Measurements from ENCODE around the gene HSD17B11.
"Not testable (repeated sequence)": the region's sequence is repeated elsewhere in the genome, so short reads cannot be mapped to it uniquely, and the experiment has no call there.

Gene HSD17B11

DNA sequence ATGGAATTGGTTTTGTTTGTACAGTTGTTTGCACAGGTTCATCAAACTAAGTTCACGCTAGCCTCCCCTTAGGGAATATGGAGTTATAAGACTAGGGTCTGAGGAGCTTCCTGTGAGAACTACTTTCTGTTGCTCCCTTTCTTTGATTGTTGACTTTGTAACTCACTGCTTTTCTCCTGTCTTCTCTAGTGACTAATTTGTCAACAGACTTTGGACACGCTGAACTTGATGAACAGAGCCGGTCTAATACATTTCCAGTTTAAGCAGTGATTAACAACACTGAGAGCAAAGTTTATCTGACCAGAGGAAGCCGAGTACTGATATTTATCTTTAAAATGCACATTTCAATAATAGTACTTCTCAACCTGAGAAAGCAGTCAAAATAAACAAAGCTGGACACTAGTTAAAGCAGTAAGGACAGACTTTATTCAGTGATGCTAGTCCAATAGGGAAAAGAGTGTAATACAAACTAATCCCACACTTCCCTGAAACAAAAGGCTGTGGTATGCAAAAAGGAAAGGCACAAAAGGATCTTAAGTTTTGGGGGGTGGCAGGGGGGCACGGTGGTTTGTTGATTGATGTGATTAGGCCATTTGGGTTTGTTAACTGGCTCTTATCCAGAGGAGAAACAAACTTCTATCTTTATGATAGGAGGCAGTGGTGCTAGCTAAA lies 28.7 kb upstream of the HSD17B11 start:
- H3K23ac ChIP-seq (ENCODE audit: low read depth, low read length, poor library complexity), result no peak overlapping the region
- no peak overlapping the region for H3K4ac ChIP-seq (ENCODE audit: low read length)
- H3K14ac ChIP-seq (ENCODE audit: low read length), result no peak overlapping the region
- no peaks in the 10 kb centered on the region for H3K79me1 ChIP-seq (ENCODE audit: low read depth, low read length)
- H3K36me3 ChIP-seq (replicated peaks in 1 of 2; ENCODE audit: control insufficient read depth in 2 of 2, insufficient read depth in 2 of 2, low read length in 2 of 2), result no peaks in the 10 kb centered on the region
- H2BK5ac ChIP-seq (ENCODE audit: low read length), result no peak overlapping the region
- no peak overlapping the region for H4K8ac ChIP-seq (ENCODE audit: low read depth, low read length)
- H3K27me3 ChIP-seq (ENCODE audit: control insufficient read depth in 3 of 3, insufficient read depth in 3 of 3, low read depth in 1 of 3, low read length in 3 of 3), result no peaks in the 10 kb centered on the region
- no peak overlapping the region for H2AK5ac ChIP-seq (ENCODE audit: low read depth, low read length)
- no CpG with 5 or more reads among the region's 5 CpGs for WGBS, 2 donors (ENCODE audit: extremely low coverage in 2 of 2, insufficient read length in 2 of 2, insufficient replicate concordance in 1 of 2)
- peaks cover 0 to 3% of the 10 kb centered on the region in 2 donors for H3K9me3 ChIP-seq (replicated peaks in 1 of 2; ENCODE audit: control insufficient read depth in 2 of 2, insufficient read depth in 1 of 2, low read depth in 1 of 2, low read length in 2 of 2)
- no peak overlapping the region for H3K18ac ChIP-seq (ENCODE audit: low read length)
- H3K4me3 ChIP-seq (ENCODE audit: low read length in 2 of 2), result no peak overlapping the region
- H3K27ac ChIP-seq (replicated peaks; ENCODE audit: low read length), result no peak overlapping the region
- no peak overlapping the region for H3K9ac ChIP-seq (ENCODE audit: low read depth, low read length, poor library complexity)
- H3K4me1 ChIP-seq (ENCODE audit: control insufficient read depth in 2 of 2, insufficient read depth in 1 of 2, low read depth in 1 of 2, low read length in 2 of 2), result peaks cover 0 to 11% of the 10 kb centered on the region in 2 donors
- H4K91ac ChIP-seq (ENCODE audit: low read depth, low read length, poor library complexity), result no peak overlapping the region
- no peak overlapping the region for H2AFZ ChIP-seq (ENCODE audit: low read length)
- no peak overlapping the region for H2BK15ac ChIP-seq (ENCODE audit: low read length)
- no peak for DNase-seq (ENCODE audit: low spot score)
- H2BK12ac ChIP-seq (ENCODE audit: low read length), result no peak overlapping the region
- no peak overlapping the region for H3K4me2 ChIP-seq (ENCODE audit: insufficient read depth, low read length, poor library complexity, severe bottlenecking)
- no peak overlapping the region for H2BK120ac ChIP-seq (ENCODE audit: low read depth, low read length)

- not testable (repeated sequence) for H3K4me2 ChIP-seq (ENCODE audit: insufficient read depth, low read length, poor library complexity, severe bottlenecking); H3K79me1 ChIP-seq (ENCODE audit: low read depth, low read length); H3K4me3 ChIP-seq (ENCODE audit: low read length in 2 of 2); H2BK12ac ChIP-seq (ENCODE audit: low read length); H3K4me1 ChIP-seq (ENCODE audit: control insufficient read depth in 2 of 2, insufficient read depth in 1 of 2, low read depth in 1 of 2, low read length in 2 of 2); H2BK15ac ChIP-seq (ENCODE audit: low read length); H3K18ac ChIP-seq (ENCODE audit: low read length); DNase-seq (ENCODE audit: low spot score); H2BK5ac ChIP-seq (ENCODE audit: low read length); H3K9ac ChIP-seq (ENCODE audit: low read depth, low read length, poor library complexity); H3K36me3 ChIP-seq (replicated peaks in 1 of 2; ENCODE audit: control insufficient read depth in 2 of 2, insufficient read depth in 2 of 2, low read length in 2 of 2); H2BK120ac ChIP-seq (ENCODE audit: low read depth, low read length); H2AFZ ChIP-seq (ENCODE audit: low read length); H3K27me3 ChIP-seq (ENCODE audit: control insufficient read depth in 3 of 3, insufficient read depth in 3 of 3, low read depth in 1 of 3, low read length in 3 of 3); H4K91ac ChIP-seq (ENCODE audit: low read depth, low read length, poor library complexity); H3K14ac ChIP-seq (ENCODE audit: low read length); H4K8ac ChIP-seq (ENCODE audit: low read depth, low read length); H3K27ac ChIP-seq (replicated peaks; ENCODE audit: low read length); H2AK5ac ChIP-seq (ENCODE audit: low read depth, low read length); H3K23ac ChIP-seq (ENCODE audit: low read depth, low read length, poor library complexity); H3K9me3 ChIP-seq (replicated peaks in 1 of 2; ENCODE audit: control insufficient read depth in 2 of 2, insufficient read depth in 1 of 2, low read depth in 1 of 2, low read length in 2 of 2); H3K4ac ChIP-seq (ENCODE audit: low read length)
- no CpG with 5 or more reads among the region's 4 CpGs for WGBS, 2 donors (ENCODE audit: extremely low coverage in 2 of 2, insufficient read length in 2 of 2, insufficient replicate concordance in 1 of 2)
Measured at GRCh38 chr4:87418410-87418809, 27.4 kb upstream of the HSD17B11 start.

- Histone ChIP-seq H2BK15ac (ENCODE audit: low read length) (no peak overlapping the region), H3K36me3 (replicated peaks in 1 of 2; ENCODE audit: control insufficient read depth in 2 of 2, insufficient read depth in 2 of 2, low read length in 2 of 2) (no peaks in the 10 kb centered on the region), H3K27ac (replicated peaks; ENCODE audit: low read length) (no peak overlapping the region), H3K4ac (ENCODE audit: low read length) (no peak overlapping the region), H2AFZ (ENCODE audit: low read length) (no peak overlapping the region), H3K23ac (ENCODE audit: low read depth, low read length, poor library complexity) (no peak overlapping the region), H3K9ac (ENCODE audit: low read depth, low read length, poor library complexity) (no peak overlapping the region), H4K91ac (ENCODE audit: low read depth, low read length, poor library complexity) (no peak overlapping the region), H2AK5ac (ENCODE audit: low read depth, low read length) (no peak overlapping the region), H4K8ac (ENCODE audit: low read depth, low read length) (no peak overlapping the region), H3K9me3 (replicated peaks in 1 of 2; ENCODE audit: control insufficient read depth in 2 of 2, insufficient read depth in 1 of 2, low read depth in 1 of 2, low read length in 2 of 2) (peaks cover 2 to 6% of the 10 kb centered on the region in 2 donors), H3K79me1 (ENCODE audit: low read depth, low read length) (no peaks in the 10 kb centered on the region), H2BK120ac (ENCODE audit: low read depth, low read length) (no peak overlapping the region), H3K18ac (ENCODE audit: low read length) (no peak overlapping the region), H3K14ac (ENCODE audit: low read length) (no peak overlapping the region), H3K4me2 (ENCODE audit: insufficient read depth, low read length, poor library complexity, severe bottlenecking) (no peak overlapping the region), H3K4me3 (ENCODE audit: low read length in 2 of 2) (no peak overlapping the region), H3K4me1 (ENCODE audit: control insufficient read depth in 2 of 2, insufficient read depth in 1 of 2, low read depth in 1 of 2, low read length in 2 of 2) (peaks cover 0 to 8% of the 10 kb centered on the region in 2 donors), H3K27me3 (ENCODE audit: control insufficient read depth in 3 of 3, insufficient read depth in 3 of 3, low read depth in 1 of 3, low read length in 3 of 3) (no peaks in the 10 kb centered on the region), H2BK12ac (ENCODE audit: low read length) (no peak overlapping the region), H2BK5ac (ENCODE audit: low read length) (no peak overlapping the region)
- WGBS, 2 donors (ENCODE audit: extremely low coverage in 2 of 2, insufficient read length in 2 of 2, insufficient replicate concordance in 1 of 2), result no CpG with 5 or more reads among the region's 3 CpGs
- no peak for DNase-seq (ENCODE audit: low spot score)
Measured at GRCh38 chr4:87416965-87417364, 26.0 kb upstream of the HSD17B11 start.

DNA sequence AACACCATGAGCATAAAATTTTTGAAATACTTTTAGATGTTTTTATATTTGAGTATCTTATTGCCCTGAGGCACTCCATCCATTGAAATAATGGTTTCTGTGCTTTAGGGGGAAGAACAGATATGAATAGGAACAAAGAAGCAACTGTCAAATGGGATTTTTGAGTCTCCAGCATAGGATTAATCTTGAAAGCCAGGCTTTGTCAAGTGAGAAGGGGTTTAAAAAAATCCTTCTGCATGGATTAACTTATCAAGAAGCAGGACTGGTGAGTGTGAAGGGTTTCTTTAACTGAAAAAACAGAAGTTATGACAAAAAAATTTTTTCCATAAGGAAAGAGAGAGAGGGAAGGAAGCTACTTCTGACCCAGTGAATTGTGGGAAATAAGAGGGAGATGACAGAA lies 23.8 kb upstream of the HSD17B11 start:
- H3K14ac ChIP-seq (ENCODE audit: low read length), result no peak overlapping the region
- H2BK5ac ChIP-seq (ENCODE audit: low read length), result no peak overlapping the region
- H2BK15ac ChIP-seq (ENCODE audit: low read length), result no peak overlapping the region
- no peak overlapping the region for H3K4me2 ChIP-seq (ENCODE audit: insufficient read depth, low read length, poor library complexity, severe bottlenecking)
- H3K27me3 ChIP-seq (ENCODE audit: control insufficient read depth in 3 of 3, insufficient read depth in 3 of 3, low read depth in 1 of 3, low read length in 3 of 3), result no peaks in the 10 kb centered on the region
- no peak overlapping the region for H2AK5ac ChIP-seq (ENCODE audit: low read depth, low read length)
- no peak overlapping the region for H2BK120ac ChIP-seq (ENCODE audit: low read depth, low read length)
- H3K9me3 ChIP-seq (replicated peaks in 1 of 2; ENCODE audit: control insufficient read depth in 2 of 2, insufficient read depth in 1 of 2, low read depth in 1 of 2, low read length in 2 of 2), result peaks cover 2 to 6% of the 10 kb centered on the region in 2 donors
- H4K91ac ChIP-seq (ENCODE audit: low read depth, low read length, poor library complexity), result no peak overlapping the region
- no peak overlapping the region for H3K23ac ChIP-seq (ENCODE audit: low read depth, low read length, poor library complexity)
- no peak for DNase-seq (ENCODE audit: low spot score)
- H2BK12ac ChIP-seq (ENCODE audit: low read length), result no peak overlapping the region
- no peaks in the 10 kb centered on the region for H3K79me1 ChIP-seq (ENCODE audit: low read depth, low read length)
- no peak overlapping the region for H3K4ac ChIP-seq (ENCODE audit: low read length)
- H4K8ac ChIP-seq (ENCODE audit: low read depth, low read length), result no peak overlapping the region
- H3K36me3 ChIP-seq (replicated peaks in 1 of 2; ENCODE audit: control insufficient read depth in 2 of 2, insufficient read depth in 2 of 2, low read length in 2 of 2), result no peaks in the 10 kb centered on the region
- H2AFZ ChIP-seq (ENCODE audit: low read length), result no peak overlapping the region
- H3K18ac ChIP-seq (ENCODE audit: low read length), result no peak overlapping the region
- no peak overlapping the region for H3K9ac ChIP-seq (ENCODE audit: low read depth, low read length, poor library complexity)
- H3K4me3 ChIP-seq (ENCODE audit: low read length in 2 of 2), result no peak overlapping the region
- H3K27ac ChIP-seq (replicated peaks; ENCODE audit: low read length), result no peak overlapping the region
- peaks cover 0 to 5% of the 10 kb centered on the region in 2 donors for H3K4me1 ChIP-seq (ENCODE audit: control insufficient read depth in 2 of 2, insufficient read depth in 1 of 2, low read depth in 1 of 2, low read length in 2 of 2)

All from neuronal stem cell (in vitro differentiated cells).